ENCODE results near the gene WDR88.

Gene WDR88

DNA sequence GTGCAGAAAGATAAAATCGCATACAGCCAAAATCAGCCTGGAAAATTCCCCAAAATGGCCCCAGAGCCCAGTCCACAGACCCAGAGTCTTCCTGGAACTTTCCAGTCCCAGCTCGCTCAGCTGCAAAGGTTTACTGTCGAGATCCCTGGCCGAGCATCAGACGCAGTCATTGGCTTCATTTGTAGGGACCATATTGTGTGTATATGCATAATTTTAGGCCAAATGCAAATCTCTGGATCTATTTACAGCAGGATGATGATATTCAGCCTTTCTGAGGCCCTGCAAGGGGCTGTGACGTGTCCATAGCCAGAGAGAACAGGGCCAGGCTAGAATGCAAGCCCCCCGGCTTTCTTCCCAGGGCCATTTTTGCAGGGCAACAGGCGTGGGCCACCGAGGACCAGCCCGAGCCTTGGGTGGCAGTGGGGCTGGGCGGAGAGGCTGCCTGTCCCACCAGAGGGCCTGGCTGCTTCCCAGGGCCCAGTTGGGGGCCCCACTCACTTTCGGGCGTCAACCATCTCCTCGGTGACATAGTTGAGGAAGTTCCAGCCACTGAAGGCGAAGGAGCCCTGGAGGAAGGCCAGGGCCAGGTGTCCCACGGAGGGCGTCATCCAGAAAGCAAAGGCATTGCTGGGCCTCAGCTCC lies 80.0 kb downstream of the WDR88 start:
- H3K36me3 ChIP-seq (replicated peaks), result no peaks in the 10 kb centered on the region
- in situ Hi-C loops (cut with HindIII; ENCODE audit: low pct_ligation_motif_present, low sequenced_read_pairs), result no loop called here
- TF ChIP-seq, protein P1, sequence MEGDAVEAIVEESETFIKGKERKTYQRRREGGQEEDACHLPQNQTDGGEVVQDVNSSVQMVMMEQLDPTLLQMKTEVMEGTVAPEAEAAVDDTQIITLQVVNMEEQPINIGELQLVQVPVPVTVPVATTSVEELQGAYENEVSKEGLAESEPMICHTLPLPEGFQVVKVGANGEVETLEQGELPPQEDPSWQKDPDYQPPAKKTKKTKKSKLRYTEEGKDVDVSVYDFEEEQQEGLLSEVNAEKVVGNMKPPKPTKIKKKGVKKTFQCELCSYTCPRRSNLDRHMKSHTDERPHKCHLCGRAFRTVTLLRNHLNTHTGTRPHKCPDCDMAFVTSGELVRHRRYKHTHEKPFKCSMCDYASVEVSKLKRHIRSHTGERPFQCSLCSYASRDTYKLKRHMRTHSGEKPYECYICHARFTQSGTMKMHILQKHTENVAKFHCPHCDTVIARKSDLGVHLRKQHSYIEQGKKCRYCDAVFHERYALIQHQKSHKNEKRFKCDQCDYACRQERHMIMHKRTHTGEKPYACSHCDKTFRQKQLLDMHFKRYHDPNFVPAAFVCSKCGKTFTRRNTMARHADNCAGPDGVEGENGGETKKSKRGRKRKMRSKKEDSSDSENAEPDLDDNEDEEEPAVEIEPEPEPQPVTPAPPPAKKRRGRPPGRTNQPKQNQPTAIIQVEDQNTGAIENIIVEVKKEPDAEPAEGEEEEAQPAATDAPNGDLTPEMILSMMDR (IDR thresholded peaks at IDR 0.05; ENCODE audit: low read depth, low read length, missing control alignments), result no peak

DNA sequence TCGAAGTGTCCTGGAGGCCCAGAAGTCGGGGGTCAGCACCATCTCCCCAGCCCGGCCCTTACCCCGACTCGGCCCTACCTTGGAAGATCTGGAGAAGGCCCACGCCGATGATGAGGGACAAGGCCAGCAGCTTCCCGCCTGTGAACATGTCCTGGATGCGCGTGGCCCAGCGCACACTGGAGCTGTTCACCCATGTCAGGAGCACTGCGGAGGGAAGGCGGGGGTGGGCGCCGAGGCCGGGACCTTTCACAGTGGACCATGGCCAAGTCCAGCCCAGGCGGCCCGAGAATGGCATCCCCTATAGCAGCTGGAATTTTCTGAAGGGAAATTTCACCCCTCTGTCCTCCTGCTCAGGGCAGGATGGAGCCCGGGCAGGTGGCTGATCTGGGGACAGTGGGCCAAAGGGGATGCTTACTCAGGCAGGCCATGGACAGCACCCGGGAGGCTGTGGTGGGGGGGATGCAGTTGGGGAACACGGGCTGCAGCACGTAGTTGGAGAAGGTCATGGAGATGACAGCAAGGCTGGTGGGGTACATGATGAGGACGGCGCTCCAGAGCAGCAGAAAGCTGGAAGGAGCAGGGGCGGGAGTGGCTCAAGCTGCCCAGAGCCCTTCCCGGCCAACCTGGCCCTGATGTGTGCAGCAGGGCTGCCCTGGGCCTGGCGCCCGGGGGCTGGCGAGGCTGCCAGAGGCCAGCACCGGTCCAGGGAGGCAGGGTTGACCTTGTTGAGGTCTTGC lies 80.7 kb downstream of the WDR88 start:
- in situ Hi-C loops (cut with HindIII; ENCODE audit: low pct_ligation_motif_present, low sequenced_read_pairs), result no loop called here
- DNase-seq, result no peak
- no peak overlapping the region for H3K4me3 ChIP-seq (ENCODE audit: low read depth, low read length)
- no peaks in the 10 kb centered on the region for H3K27me3 ChIP-seq (replicated peaks)
- H3K27ac ChIP-seq, result no peak overlapping the region
- no peaks in the 10 kb centered on the region for H3K36me3 ChIP-seq (replicated peaks)
- TF ChIP-seq, protein P1 (IDR thresholded peaks at IDR 0.05; ENCODE audit: low read depth, low read length, missing control alignments), result no peak

More for the DNA sequence above, 80.0 kb downstream of the WDR88 start:
- Histone ChIP-seq H3K27ac (no peak overlapping the region), H3K4me3 (ENCODE audit: low read depth, low read length) (no peak overlapping the region), H3K27me3 (replicated peaks) (no peaks in the 10 kb centered on the region)
- DNase-seq, result no peak

- peak; percentile 24 for DNase-seq
- in situ Hi-C loops (cut with HindIII; ENCODE audit: low pct_ligation_motif_present, low sequenced_read_pairs), result no loop called here
These were observed 82.7 kb downstream of the WDR88 start for GRCh38 chr19:33214596-33214995.

DNA sequence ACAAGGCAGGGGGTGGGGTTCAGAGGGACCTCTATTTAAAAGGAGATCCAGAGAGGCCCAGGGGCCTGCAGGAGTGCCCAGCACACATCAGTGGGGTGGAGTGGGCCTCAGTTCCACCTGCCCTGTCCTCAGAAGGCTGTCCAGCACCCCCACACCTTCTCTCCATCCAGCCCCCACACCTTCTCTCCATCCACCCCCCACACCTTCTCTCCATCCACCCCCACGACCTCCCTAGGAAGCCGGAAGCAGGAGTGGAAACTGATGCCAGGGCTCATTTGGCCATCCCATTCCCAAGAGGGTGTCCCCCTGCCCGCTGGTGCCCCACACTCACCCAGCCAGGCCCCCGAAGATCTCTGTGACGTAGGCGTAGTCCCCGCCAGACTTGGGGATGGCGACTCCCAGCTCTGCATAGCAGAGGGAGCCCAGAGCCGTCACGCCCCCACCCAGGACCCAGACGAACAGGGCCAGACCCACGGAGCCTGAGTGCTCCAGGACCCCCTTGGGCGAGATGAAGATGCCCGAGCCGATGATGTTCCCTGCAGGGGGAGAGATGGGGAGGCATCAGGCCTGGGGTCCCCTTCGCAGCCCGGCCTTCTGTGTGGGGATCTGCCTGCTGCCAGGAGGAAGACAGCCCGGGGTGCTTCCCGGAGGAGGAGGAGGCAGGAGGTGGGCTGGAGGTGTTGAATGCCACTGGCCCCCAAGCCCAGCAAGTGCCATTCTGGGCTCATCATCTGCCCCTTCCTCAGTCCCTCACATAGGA lies 83.7 kb downstream of the WDR88 start:
- no peak overlapping the region for H3K4me3 ChIP-seq (ENCODE audit: low read depth, low read length)
- in situ Hi-C loops (cut with HindIII; ENCODE audit: low pct_ligation_motif_present, low sequenced_read_pairs), result no loop called here
- TF ChIP-seq, protein P1 (IDR thresholded peaks at IDR 0.05; ENCODE audit: low read depth, low read length, missing control alignments), result no peak

More at GRCh38 chr19:33214596-33214995, 82.7 kb downstream of the WDR88 start:
- TF ChIP-seq, protein P1 (IDR thresholded peaks at IDR 0.05; ENCODE audit: low read depth, low read length, missing control alignments), result peak; percentile 70
- Histone ChIP-seq H3K27me3 (replicated peaks) (no peaks in the 10 kb centered on the region), H3K36me3 (replicated peaks) (no peaks in the 10 kb centered on the region), H3K27ac (no peak overlapping the region), H3K4me3 (ENCODE audit: low read depth, low read length) (no peak overlapping the region)

GRCh38 chr19:33216198-33216830 lies 84.4 kb downstream of the WDR88 start:
- Histone ChIP-seq H3K27ac (no peak overlapping the region), H3K27me3 (replicated peaks) (no peaks in the 10 kb centered on the region), H3K4me3 (ENCODE audit: low read depth, low read length) (no peak overlapping the region), H3K36me3 (replicated peaks) (no peaks in the 10 kb centered on the region)
- in situ Hi-C loops (cut with HindIII; ENCODE audit: low pct_ligation_motif_present, low sequenced_read_pairs), result no loop called here
- TF ChIP-seq, protein P1 (IDR thresholded peaks at IDR 0.05; ENCODE audit: low read depth, low read length, missing control alignments), result no peak
- DNase-seq, result no peak

More for the DNA sequence above, 83.7 kb downstream of the WDR88 start:
- no peak for DNase-seq
- Histone ChIP-seq H3K27ac (no peak overlapping the region), H3K27me3 (replicated peaks) (no peaks in the 10 kb centered on the region), H3K36me3 (replicated peaks) (no peaks in the 10 kb centered on the region)
